Measurements from ENCODE around the gene COA1. TPM values are rescaled to one million over a fixed set of nuclear protein-coding genes. Genes with fewer than 3 reads are reported as not detected.

COA1 gene
- total RNA-seq, 4 donors from 2014 or later = 26.1 to 49.0 (median 30.9) TPM

DNA sequence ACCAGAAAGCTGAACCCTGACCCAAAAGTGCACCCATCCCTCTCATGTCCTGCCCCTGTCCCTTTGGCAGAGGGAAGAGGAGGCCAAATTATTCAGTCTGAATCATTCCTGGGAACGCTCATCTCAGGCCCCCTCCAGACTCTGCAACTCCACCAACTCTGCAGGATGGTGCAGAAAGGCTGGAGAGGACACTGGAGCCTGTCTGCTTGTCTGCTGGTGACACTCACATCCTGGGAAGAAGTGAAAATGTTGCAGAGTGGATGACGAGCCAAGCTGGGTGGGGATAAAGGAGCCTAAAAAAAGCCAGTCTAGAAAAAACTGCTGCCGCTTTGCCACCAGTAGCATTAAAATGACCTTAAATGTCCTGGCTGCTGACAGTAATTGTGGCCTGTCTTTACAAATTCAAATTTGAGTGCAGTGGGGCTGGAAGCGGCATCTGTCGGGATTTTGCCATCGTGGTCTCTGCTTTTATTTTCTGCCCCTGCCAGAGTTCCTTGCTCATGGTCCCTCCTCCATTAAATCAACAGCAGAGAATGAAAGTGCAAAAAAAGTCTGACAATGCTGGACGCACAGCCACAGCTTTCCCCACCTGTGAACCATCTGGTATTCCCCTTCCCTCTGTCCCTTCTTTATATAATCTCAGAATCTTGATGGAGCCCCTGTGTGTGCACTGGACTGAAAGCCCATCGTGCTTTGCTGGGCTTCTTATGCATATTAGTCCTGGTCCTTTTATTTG is 82.6 kb downstream of the COA1 start:
- TF ChIP-seq, protein P1, sequence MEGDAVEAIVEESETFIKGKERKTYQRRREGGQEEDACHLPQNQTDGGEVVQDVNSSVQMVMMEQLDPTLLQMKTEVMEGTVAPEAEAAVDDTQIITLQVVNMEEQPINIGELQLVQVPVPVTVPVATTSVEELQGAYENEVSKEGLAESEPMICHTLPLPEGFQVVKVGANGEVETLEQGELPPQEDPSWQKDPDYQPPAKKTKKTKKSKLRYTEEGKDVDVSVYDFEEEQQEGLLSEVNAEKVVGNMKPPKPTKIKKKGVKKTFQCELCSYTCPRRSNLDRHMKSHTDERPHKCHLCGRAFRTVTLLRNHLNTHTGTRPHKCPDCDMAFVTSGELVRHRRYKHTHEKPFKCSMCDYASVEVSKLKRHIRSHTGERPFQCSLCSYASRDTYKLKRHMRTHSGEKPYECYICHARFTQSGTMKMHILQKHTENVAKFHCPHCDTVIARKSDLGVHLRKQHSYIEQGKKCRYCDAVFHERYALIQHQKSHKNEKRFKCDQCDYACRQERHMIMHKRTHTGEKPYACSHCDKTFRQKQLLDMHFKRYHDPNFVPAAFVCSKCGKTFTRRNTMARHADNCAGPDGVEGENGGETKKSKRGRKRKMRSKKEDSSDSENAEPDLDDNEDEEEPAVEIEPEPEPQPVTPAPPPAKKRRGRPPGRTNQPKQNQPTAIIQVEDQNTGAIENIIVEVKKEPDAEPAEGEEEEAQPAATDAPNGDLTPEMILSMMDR (IDR thresholded peaks at IDR 0.05) = no peak
- TF ChIP-seq EP300 (IDR thresholded peaks at IDR 0.05) (no peak), POLR2AphosphoS5 (IDR thresholded peaks at IDR 0.05) (no peak)
- H3K36me3 ChIP-seq = peaks cover 0 to 30% (median 13%) of the 10 kb centered on the region in 4 donors
- intact Hi-C loops (cut with DNase I) = loop anchor here (5.0 kb wide), 1 partner anchor 64 kb away; the partner anchor contains the start of gene STK17A
- DNase-seq (ENCODE audit: extremely low spot score) = no peak
- peaks cover 68 to 76% (median 72%) of the 10 kb centered on the region in 4 donors for H3K4me1 ChIP-seq
- H3K4me3 ChIP-seq = peak overlapping the region in 3 of 4 donors; percentile 8 to 37 (median 22)
- peak overlapping the region; percentile 90 to 94 (median 92) for H3K27ac ChIP-seq (replicated peaks in 1 of 4)
- no peaks in the 10 kb centered on the region for H3K9me3 ChIP-seq
- H3K27me3 ChIP-seq = no peaks in the 10 kb centered on the region
- WGBS = 22% methylated on average over 8 of the region's 8 CpGs

DNA sequence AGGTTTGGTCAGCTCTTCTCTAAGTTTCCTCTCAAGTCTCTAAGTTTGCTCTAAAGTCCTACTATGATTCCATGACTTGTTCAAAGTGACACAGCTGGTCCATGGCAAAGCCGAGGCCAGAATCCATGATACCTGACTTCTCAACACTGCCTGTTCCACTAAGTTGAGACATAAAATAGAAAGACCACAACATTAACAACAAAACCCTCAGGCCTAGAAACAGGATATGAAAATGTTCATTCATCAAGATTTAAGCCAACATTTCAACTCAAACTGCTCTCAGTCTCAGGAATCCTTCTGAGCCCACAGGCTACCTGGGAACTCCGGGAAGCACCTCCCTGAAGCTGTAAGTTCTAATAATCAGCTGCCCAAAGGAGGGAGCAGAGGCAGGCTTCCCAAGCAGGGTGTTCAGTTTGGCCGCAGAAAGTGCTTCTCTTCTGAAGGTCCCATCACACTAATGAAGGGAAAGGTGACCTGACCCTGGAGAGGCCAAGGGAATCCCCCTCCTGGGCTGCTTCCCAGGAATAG is 83.6 kb downstream of the COA1 start:
- H3K4me3 ChIP-seq = no peak overlapping the region
- H3K4me1 ChIP-seq = peaks cover 61 to 70% (median 65%) of the 10 kb centered on the region in 4 donors
- intact Hi-C loops (cut with DNase I) = loop anchor here (5.0 kb wide), 1 partner anchor 63 kb away; the partner anchor contains the start of gene STK17A
- no peaks in the 10 kb centered on the region for H3K9me3 ChIP-seq
- no peaks in the 10 kb centered on the region for H3K27me3 ChIP-seq
- TF ChIP-seq POLR2AphosphoS5 (IDR thresholded peaks at IDR 0.05) (no peak), POLR2A (IDR thresholded peaks at IDR 0.05; ENCODE audit: low read depth) (no peak), EP300 (IDR thresholded peaks at IDR 0.05) (no peak)
- TF ChIP-seq, protein P1 (IDR thresholded peaks at IDR 0.05) = no peak
- peaks cover 0 to 34% (median 15%) of the 10 kb centered on the region in 4 donors for H3K36me3 ChIP-seq
- peak overlapping the region; percentile 90 to 94 (median 92) for H3K27ac ChIP-seq (replicated peaks in 1 of 4)
- DNase-seq (ENCODE audit: extremely low spot score) = no peak
- 91% methylated on average over 3 of the region's 3 CpGs for WGBS

DNA sequence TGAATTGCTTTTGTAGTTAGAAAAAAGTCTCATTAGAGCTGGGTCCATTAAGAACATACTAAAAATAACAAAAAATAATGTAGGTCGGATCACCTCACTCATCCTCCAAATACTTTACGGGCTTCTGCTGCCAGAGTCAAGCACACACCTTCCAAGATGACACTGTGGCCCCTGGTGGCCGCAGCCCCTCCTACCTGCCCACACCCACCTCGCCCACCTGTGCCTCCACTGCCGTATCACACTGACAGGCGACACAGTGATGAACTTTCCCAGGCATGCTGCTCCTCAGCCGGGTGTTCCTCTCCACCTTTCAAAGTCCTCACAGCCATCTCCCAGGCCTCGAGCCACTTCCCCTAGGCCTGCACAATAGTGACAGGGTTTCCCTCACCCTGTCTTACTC is 85.5 kb downstream of the COA1 start:
- TF ChIP-seq, protein P1 (IDR thresholded peaks at IDR 0.05) = no peak
- TF ChIP-seq POLR2AphosphoS5 (IDR thresholded peaks at IDR 0.05) (no peak), POLR2A (IDR thresholded peaks at IDR 0.05; ENCODE audit: low read depth) (no peak), EP300 (IDR thresholded peaks at IDR 0.05) (no peak)
- Histone ChIP-seq H3K9me3 (no peaks in the 10 kb centered on the region), H3K4me3 (no peak overlapping the region), H3K36me3 (peaks cover 0 to 38% (median 15%) of the 10 kb centered on the region in 4 donors), H3K27me3 (no peaks in the 10 kb centered on the region), H3K4me1 (peaks cover 61 to 69% (median 63%) of the 10 kb centered on the region in 4 donors), H3K27ac (replicated peaks in 1 of 4) (no peak overlapping the region)
- 79% methylated on average over 8 of the region's 8 CpGs for WGBS
- DNase-seq (ENCODE audit: extremely low spot score) = no peak
- intact Hi-C loops (cut with DNase I) = no loop called here

DNA sequence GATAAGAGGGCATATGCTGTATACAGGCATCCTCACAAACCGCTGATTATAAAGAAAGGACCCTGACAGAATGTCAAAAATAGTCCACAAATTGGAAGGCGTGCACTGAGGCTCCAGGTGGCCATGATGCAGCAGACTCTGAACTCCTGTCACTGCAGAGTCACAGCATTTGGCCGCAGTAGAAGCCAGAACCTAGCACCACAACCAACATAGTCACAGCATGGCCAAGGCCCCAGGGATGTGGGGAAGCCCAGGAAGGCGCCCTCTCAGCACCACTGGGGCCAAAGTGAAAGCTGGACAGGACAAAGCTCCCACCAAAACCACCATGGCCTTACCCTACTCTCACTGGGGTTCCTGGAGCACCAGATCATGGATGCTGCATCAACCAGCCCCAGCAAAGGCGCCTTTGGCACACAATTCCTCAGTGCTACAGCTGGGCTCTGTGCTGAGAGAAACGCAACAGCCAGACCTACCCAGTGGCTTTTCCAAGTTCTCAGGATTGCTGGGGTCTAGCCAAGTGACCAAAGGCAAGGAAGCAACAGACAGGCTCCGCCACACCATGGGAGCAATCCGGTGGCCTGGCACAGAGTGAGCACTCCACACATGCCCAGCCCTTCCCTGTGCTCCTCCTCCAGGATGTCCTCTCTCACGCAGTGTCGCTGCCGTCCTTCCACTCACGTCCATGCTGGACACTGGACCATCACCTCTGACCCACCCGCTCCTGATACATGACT is 86.3 kb downstream of the COA1 start:
- no peaks in the 10 kb centered on the region for H3K27me3 ChIP-seq
- H3K4me3 ChIP-seq = no peak overlapping the region
- peak overlapping the region in 1 of 4 donors; percentile 3 for H3K27ac ChIP-seq (replicated peaks in 1 of 4)
- TF ChIP-seq POLR2A (IDR thresholded peaks at IDR 0.05; ENCODE audit: low read depth) (no peak), POLR2AphosphoS5 (IDR thresholded peaks at IDR 0.05) (no peak), EP300 (IDR thresholded peaks at IDR 0.05) (no peak)
- TF ChIP-seq, protein P1 (IDR thresholded peaks at IDR 0.05) = no peak
- WGBS = 97% methylated on average over 11 of the region's 13 CpGs
- no peak for DNase-seq (ENCODE audit: extremely low spot score)
- H3K4me1 ChIP-seq = peaks cover 53 to 61% (median 56%) of the 10 kb centered on the region in 4 donors
- peaks cover 0 to 41% (median 15%) of the 10 kb centered on the region in 4 donors for H3K36me3 ChIP-seq
- H3K9me3 ChIP-seq = no peaks in the 10 kb centered on the region
- intact Hi-C loops (cut with DNase I) = no loop called here

Measured in esophagus muscularis mucosa (tissue), 4 donors.